ENCODE measurements around the gene BTNL2. TPM values are rescaled to one million over a fixed set of nuclear protein-coding genes. Genes with fewer than 3 reads are reported as not detected.

Gene BTNL2
- total RNA-seq, 1 experiment from 2014 or later = not detected

- peak; percentile 79 for DNase-seq (ENCODE audit: low read depth)
Measured at GRCh38 chr6:32415521-32416019, 8.6 kb upstream of the BTNL2 start.

- peak; percentile 87 for DNase-seq (ENCODE audit: low read depth)
Measured at GRCh38 chr6:32413427-32414047, 6.6 kb upstream of the BTNL2 start.

GRCh38 chr6:32411566-32412327 lies 4.8 kb upstream of the BTNL2 start:
- no peak for DNase-seq (ENCODE audit: low read depth)

- no peak for DNase-seq (ENCODE audit: low read depth)
Measured at GRCh38 chr6:32410906-32411305, 3.9 kb upstream of the BTNL2 start.

GRCh38 chr6:32406197-32406596 lies 784 bp downstream of the BTNL2 start:
- no peak for DNase-seq (ENCODE audit: low read depth)

- DNase-seq (ENCODE audit: low read depth) = no peak
Measured at GRCh38 chr6:32405656-32406055, 1.3 kb downstream of the BTNL2 start.

GRCh38 chr6:32402812-32403211 lies 4.2 kb downstream of the BTNL2 start:
- no peak for DNase-seq (ENCODE audit: low read depth)

GRCh38 chr6:32401284-32401963 lies 5.6 kb downstream of the BTNL2 start:
- DNase-seq (ENCODE audit: low read depth) = no peak

GRCh38 chr6:32397252-32397920 lies 9.6 kb downstream of the BTNL2 start:
- no peak for DNase-seq (ENCODE audit: low read depth)

GRCh38 chr6:32396028-32396427 lies 11.0 kb downstream of the BTNL2 start:
- DNase-seq (ENCODE audit: low read depth) = no peak

GRCh38 chr6:32393665-32394420 lies 13.1 kb downstream of the BTNL2 start:
- peak; percentile 76 for DNase-seq (ENCODE audit: low read depth)

- DNase-seq (ENCODE audit: low read depth) = no peak
Measured at GRCh38 chr6:32391505-32391904, 15.5 kb downstream of the BTNL2 start.

GRCh38 chr6:32387589-32388340 lies 19.2 kb downstream of the BTNL2 start:
- no peak for DNase-seq (ENCODE audit: low read depth)

- no peak for DNase-seq (ENCODE audit: low read depth)
Measured at GRCh38 chr6:32386040-32386439, 20.9 kb downstream of the BTNL2 start.

- DNase-seq (ENCODE audit: low read depth) = no peak
Measured at GRCh38 chr6:32382757-32383420, 24.1 kb downstream of the BTNL2 start.

GRCh38 chr6:32379545-32379944 lies 27.4 kb downstream of the BTNL2 start:
- DNase-seq (ENCODE audit: low read depth) = no peak

GRCh38 chr6:32375739-32376529 lies 31.0 kb downstream of the BTNL2 start:
- no peak for DNase-seq (ENCODE audit: low read depth)

- DNase-seq (ENCODE audit: low read depth) = no peak
Measured at GRCh38 chr6:32371803-32372202, 35.2 kb downstream of the BTNL2 start, which contains the start of gene TSBP1. Gene TSBP1 (minus strand): TSS chr6:32371903. CDS start chr6:32371706, 197 bp downstream.

GRCh38 chr6:32371229-32371628 lies 35.8 kb downstream of the BTNL2 start:
- no peak for DNase-seq (ENCODE audit: low read depth)
